Immature natural killer cell (primary cell): Measurements from ENCODE around the gene PARP14. TPM values are rescaled to one million over a fixed set of nuclear protein-coding genes. Genes with fewer than 3 reads are reported as not detected.
"Not testable (repeated sequence)": the region's sequence is repeated elsewhere in the genome, so short reads cannot be mapped to it uniquely, and the experiment has no call there.

Experiments used
- DNase-seq, 3 donors: peaks; one replicate each; pipeline ENCODE4 v3.0.0; 2022; ENCODE audit warnings: mixed read lengths in 1 of 3
- H3K27ac Mint-ChIP-seq, 6 donors: one replicate each; pipeline ENCODE4 v1.8.0; 2020; ENCODE audit warnings: mixed read lengths in 6 of 6, mild to moderate bottlenecking in 5 of 6, inconsistent platforms in 4 of 6, moderate library complexity in 3 of 6
- H3K27me3 Mint-ChIP-seq, 3 donors: one replicate each; pipeline ENCODE4 v1.8.0; 2020 to 2021; ENCODE audit warnings: low read depth in 3 of 3, mild to moderate bottlenecking in 3 of 3, mixed read lengths in 3 of 3, moderate library complexity in 3 of 3, inconsistent platforms in 1 of 3
- H3K36me3 Mint-ChIP-seq, 3 donors: one replicate each; pipeline ENCODE4 v1.8.0; 2020; ENCODE audit warnings: mixed read lengths in 3 of 3, inconsistent platforms in 2 of 3, mild to moderate bottlenecking in 2 of 3
- H3K4me1 Mint-ChIP-seq, 2 donors: one replicate each; pipeline ENCODE4 v1.8.0; 2020; ENCODE audit warnings: inconsistent platforms in 2 of 2, mild to moderate bottlenecking in 2 of 2, mixed read lengths in 2 of 2, moderate library complexity in 1 of 2
- H3K4me3 Mint-ChIP-seq, 5 donors: one replicate each; pipeline ENCODE4 v1.8.0; 2020; ENCODE audit warnings: mild to moderate bottlenecking in 5 of 5, mixed read lengths in 5 of 5, inconsistent platforms in 3 of 5, moderate library complexity in 3 of 5
- H3K9me3 Mint-ChIP-seq, 6 donors: one replicate each; pipeline ENCODE4 v1.8.0; 2020; ENCODE audit warnings: mild to moderate bottlenecking in 6 of 6, mixed read lengths in 6 of 6, inconsistent platforms in 4 of 6, moderate library complexity in 3 of 6
- polyA plus RNA-seq, 3 donors: library from polyadenylated mRNA; unstranded; fragments of 300-500 nt; fragmentation: Illumina TruSeq; gene quantifications; one replicate each; pipeline ENCODE4 v1.2.3, GENCODE V29; 2021

PARP14 gene
- polyA plus RNA-seq, 3 donors from 2014 or later, result 8.6 to 25.9 (median 15.8) TPM

- H3K36me3 Mint-ChIP-seq, result peaks cover 29 to 41% (median 37%) of the 10 kb centered on the region in 3 donors
- H3K27me3 Mint-ChIP-seq, result no peaks in the 10 kb centered on the region
- peaks cover 0 to 8% of the 10 kb centered on the region in 2 donors for H3K4me1 Mint-ChIP-seq
- H3K27ac Mint-ChIP-seq, result no peak overlapping the region
- no peak overlapping the region for H3K4me3 Mint-ChIP-seq
- H3K9me3 Mint-ChIP-seq, result no peaks in the 10 kb centered on the region
- DNase-seq, result no peak
Observed at GRCh38 chr3:122745369-122746021, 64.9 kb downstream of the PARP14 start.

GRCh38 chr3:122747295-122747694 is 66.7 kb downstream of the PARP14 start:
- DNase-seq, H3K4me1 Mint-ChIP-seq, H3K4me3 Mint-ChIP-seq, H3K27me3 Mint-ChIP-seq, H3K9me3 Mint-ChIP-seq, H3K27ac Mint-ChIP-seq: not testable (repeated sequence)
- H3K36me3 Mint-ChIP-seq, result peaks cover 17 to 34% (median 33%) of the 10 kb centered on the region in 3 donors

GRCh38 chr3:122748347-122748746 is 67.7 kb downstream of the PARP14 start:
- DNase-seq, result no peak
- Mint-ChIP-seq H3K27me3 (peaks cover 0 to 2% (median 0%) of the 10 kb centered on the region in 3 donors), H3K36me3 (peaks cover 15 to 34% (median 33%) of the 10 kb centered on the region in 3 donors), H3K9me3 (no peaks in the 10 kb centered on the region), H3K4me1 (no peaks in the 10 kb centered on the region), H3K27ac (no peak overlapping the region), H3K4me3 (no peak overlapping the region)

- H3K4me3 Mint-ChIP-seq, result no peak overlapping the region
- no peak overlapping the region for H3K27ac Mint-ChIP-seq
- peaks cover 0 to 2% (median 1%) of the 10 kb centered on the region in 3 donors for H3K27me3 Mint-ChIP-seq
- peaks cover 0 to 5% of the 10 kb centered on the region in 2 donors for H3K4me1 Mint-ChIP-seq
- peaks cover 25 to 53% (median 41%) of the 10 kb centered on the region in 3 donors for H3K36me3 Mint-ChIP-seq
- peak; percentile 24 to 38 (median 29) for DNase-seq
- H3K9me3 Mint-ChIP-seq, result no peaks in the 10 kb centered on the region
Observed at GRCh38 chr3:122754929-122755328, 74.3 kb downstream of the PARP14 start.

- Mint-ChIP-seq H3K27ac (no peak overlapping the region), H3K9me3 (no peaks in the 10 kb centered on the region), H3K4me1 (peaks cover 0 to 5% of the 10 kb centered on the region in 2 donors), H3K27me3 (peaks cover 0 to 2% (median 1%) of the 10 kb centered on the region in 3 donors), H3K4me3 (no peak overlapping the region), H3K36me3 (peaks cover 25 to 53% (median 41%) of the 10 kb centered on the region in 3 donors)
- DNase-seq, result no peak
Observed at GRCh38 chr3:122755491-122755890, 74.9 kb downstream of the PARP14 start.

- H3K36me3 Mint-ChIP-seq, result peaks cover 17 to 44% (median 22%) of the 10 kb centered on the region in 3 donors
- H3K27me3 Mint-ChIP-seq, result peaks cover 0 to 1% (median 0%) of the 10 kb centered on the region in 3 donors
- H3K9me3 Mint-ChIP-seq, result no peaks in the 10 kb centered on the region
- no peak overlapping the region for H3K4me3 Mint-ChIP-seq
- peaks cover 2 to 5% of the 10 kb centered on the region in 2 donors for H3K4me1 Mint-ChIP-seq
- H3K27ac Mint-ChIP-seq, result no peak overlapping the region
- DNase-seq, result no peak
Observed at GRCh38 chr3:122758877-122759560, 78.4 kb downstream of the PARP14 start.

GRCh38 chr3:122760453-122761271 is 80.0 kb downstream of the PARP14 start:
- no peak for DNase-seq
- Mint-ChIP-seq H3K27me3 (peaks cover 0 to 1% (median 0%) of the 10 kb centered on the region in 3 donors), H3K27ac (peak overlapping the region in 1 of 6 donors; percentile 17), H3K36me3 (peaks cover 12 to 40% (median 12%) of the 10 kb centered on the region in 3 donors), H3K4me3 (no peak overlapping the region), H3K4me1 (peaks cover 2 to 5% of the 10 kb centered on the region in 2 donors), H3K9me3 (no peaks in the 10 kb centered on the region)

- Mint-ChIP-seq H3K4me1 (peaks cover 0 to 2% of the 10 kb centered on the region in 2 donors), H3K36me3 (peaks cover 12 to 42% (median 23%) of the 10 kb centered on the region in 3 donors), H3K4me3 (no peak overlapping the region), H3K27me3 (no peaks in the 10 kb centered on the region), H3K9me3 (no peaks in the 10 kb centered on the region), H3K27ac (no peak overlapping the region)
- no peak for DNase-seq
Observed at GRCh38 chr3:122766430-122766829, 85.8 kb downstream of the PARP14 start.

GRCh38 chr3:122767540-122768372 is 87.1 kb downstream of the PARP14 start:
- DNase-seq, result no peak
- peaks cover 12 to 37% (median 17%) of the 10 kb centered on the region in 3 donors for H3K36me3 Mint-ChIP-seq

GRCh38 chr3:122770521-122771202 is 90.0 kb downstream of the PARP14 start:
- Mint-ChIP-seq H3K9me3 (no peaks in the 10 kb centered on the region), H3K27me3 (no peaks in the 10 kb centered on the region), H3K4me1 (no peaks in the 10 kb centered on the region), H3K27ac (no peak overlapping the region), H3K36me3 (peaks cover 12 to 34% (median 17%) of the 10 kb centered on the region in 3 donors), H3K4me3 (no peak overlapping the region)
- DNase-seq, result no peak

More at GRCh38 chr3:122767540-122768372, 87.1 kb downstream of the PARP14 start:
- H3K4me1 Mint-ChIP-seq, result peaks cover 0 to 2% of the 10 kb centered on the region in 2 donors
- H3K4me3 Mint-ChIP-seq, result no peak overlapping the region
- H3K9me3 Mint-ChIP-seq, result no peaks in the 10 kb centered on the region
- H3K27ac Mint-ChIP-seq, result no peak overlapping the region
- H3K27me3 Mint-ChIP-seq, result no peaks in the 10 kb centered on the region

- Mint-ChIP-seq H3K9me3 (no peaks in the 10 kb centered on the region), H3K4me3 (no peak overlapping the region), H3K27me3 (no peaks in the 10 kb centered on the region), H3K4me1 (no peaks in the 10 kb centered on the region), H3K27ac (no peak overlapping the region), H3K36me3 (peaks cover 7 to 23% (median 17%) of the 10 kb centered on the region in 3 donors)
- no peak for DNase-seq
Observed at GRCh38 chr3:122772827-122773226, 92.2 kb downstream of the PARP14 start.

GRCh38 chr3:122773944-122774509 is 93.4 kb downstream of the PARP14 start:
- Mint-ChIP-seq H3K36me3 (peaks cover 4 to 17% (median 13%) of the 10 kb centered on the region in 3 donors), H3K27me3 (no peaks in the 10 kb centered on the region), H3K27ac (peak overlapping the region in 1 of 6 donors; percentile 25), H3K4me3 (no peak overlapping the region), H3K9me3 (no peaks in the 10 kb centered on the region), H3K4me1 (no peaks in the 10 kb centered on the region)
- no peak for DNase-seq
